ENCODE results near the gene MZT2A.
"Not testable (repeated sequence)": the region's sequence is repeated elsewhere in the genome, so short reads cannot be mapped to it uniquely, and the experiment has no call there.

The MZT2A gene

DNA sequence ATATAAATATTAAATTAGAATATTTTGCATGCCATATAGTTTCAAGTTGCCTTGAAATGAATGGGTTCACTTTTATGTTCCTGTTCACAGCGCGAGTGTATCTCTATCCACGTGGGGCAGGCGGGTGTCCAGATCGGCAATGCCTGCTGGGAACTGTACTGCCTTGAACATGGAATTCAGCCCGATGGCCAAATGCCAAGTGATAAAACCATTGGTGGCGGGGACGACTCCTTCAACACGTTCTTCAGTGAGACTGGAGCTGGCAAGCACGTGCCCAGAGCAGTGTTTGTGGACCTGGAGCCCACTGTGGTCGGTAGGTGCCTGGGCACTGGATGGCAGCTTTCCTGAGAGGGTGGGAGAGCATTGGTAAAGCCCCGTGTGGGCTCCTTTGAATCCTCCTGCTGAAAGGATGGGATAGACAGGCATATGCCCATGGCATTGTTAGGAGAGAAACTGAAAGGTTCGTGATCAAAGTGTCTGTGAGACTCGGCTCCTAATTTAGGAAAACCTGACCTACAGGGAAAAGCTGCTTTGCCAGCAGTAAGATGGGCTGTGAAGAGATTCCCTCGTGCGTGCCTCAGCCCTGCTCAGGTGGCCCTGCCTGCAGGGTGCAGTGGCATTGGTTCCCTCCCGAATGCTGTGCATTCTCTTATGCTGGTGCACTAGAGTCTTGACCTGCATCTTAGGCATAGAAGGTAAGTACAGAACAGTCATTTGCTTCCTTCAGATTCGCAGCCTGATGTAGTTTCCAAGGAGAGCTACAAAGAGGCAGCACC lies 13.9 kb downstream of the MZT2A start:
- 92 to 94% methylated on average over 12 of the region's 18 CpGs for WGBS, 2 experiments
- H3K9me3 ChIP-seq (ENCODE audit: control insufficient read depth, low read length); H3K27me3 ChIP-seq (ENCODE audit: control insufficient read depth, insufficient read depth, low read length, poor library complexity, severe bottlenecking); H3K4me1 ChIP-seq (ENCODE audit: control insufficient read depth, insufficient read depth, low read length); H3K36me3 ChIP-seq (ENCODE audit: control insufficient read depth, insufficient read depth, low read length); H3K4me3 ChIP-seq (ENCODE audit: insufficient read depth, low read depth, low read length); H3K27ac ChIP-seq (ENCODE audit: insufficient read depth, low read depth, low read length, poor library complexity, severe bottlenecking): not testable (repeated sequence)

DNA sequence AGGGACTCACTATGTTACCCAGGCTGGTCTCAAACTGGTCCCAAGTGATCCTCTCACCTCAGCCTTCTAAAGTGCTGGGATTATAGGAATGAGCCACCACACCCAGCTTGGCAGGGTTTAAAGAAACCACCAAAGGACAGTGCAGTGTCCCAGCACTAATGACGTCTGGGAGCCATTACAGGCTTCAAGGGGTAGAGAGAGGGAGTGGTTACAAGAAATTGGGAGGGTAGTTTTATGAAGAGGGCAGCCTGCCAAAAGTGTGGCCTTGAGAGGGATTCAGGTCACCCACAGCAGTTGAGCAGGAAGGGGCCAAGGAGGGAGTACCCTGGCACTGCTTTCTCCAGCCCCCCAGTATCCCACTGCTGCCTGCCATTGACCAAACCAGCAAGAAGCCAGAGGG lies 15.0 kb downstream of the MZT2A start:
- 81 to 87% methylated on average over 1 of the region's 1 CpG for WGBS, 2 experiments
- not testable (repeated sequence) for H3K27ac ChIP-seq (ENCODE audit: insufficient read depth, low read depth, low read length, poor library complexity, severe bottlenecking); H3K4me3 ChIP-seq (ENCODE audit: insufficient read depth, low read depth, low read length); H3K27me3 ChIP-seq (ENCODE audit: control insufficient read depth, insufficient read depth, low read length, poor library complexity, severe bottlenecking); H3K4me1 ChIP-seq (ENCODE audit: control insufficient read depth, insufficient read depth, low read length); H3K36me3 ChIP-seq (ENCODE audit: control insufficient read depth, insufficient read depth, low read length); H3K9me3 ChIP-seq (ENCODE audit: control insufficient read depth, low read length)

DNA sequence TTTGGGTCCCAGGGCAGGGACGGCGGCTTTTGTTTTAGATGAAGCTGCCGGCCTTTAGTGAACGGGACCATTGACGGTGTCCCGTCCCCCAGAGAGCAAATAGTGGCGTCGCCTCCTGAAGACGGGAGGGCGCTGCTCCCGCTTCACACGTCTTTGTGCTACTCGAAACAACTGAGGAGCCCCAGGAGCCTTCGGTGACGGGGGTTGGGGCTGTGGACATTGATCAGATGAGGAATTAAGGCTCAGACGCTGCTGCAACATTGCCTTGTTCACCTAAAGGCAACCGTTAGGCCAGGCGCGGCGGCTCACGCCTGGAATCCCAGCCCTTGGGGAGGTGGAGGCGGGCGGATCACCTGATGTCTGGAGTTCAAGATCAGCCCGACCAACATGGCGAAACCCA lies 15.8 kb downstream of the MZT2A start:
- H3K4me1 ChIP-seq (ENCODE audit: control insufficient read depth, insufficient read depth, low read length); H3K9me3 ChIP-seq (ENCODE audit: control insufficient read depth, low read length); H3K27me3 ChIP-seq (ENCODE audit: control insufficient read depth, insufficient read depth, low read length, poor library complexity, severe bottlenecking); H3K27ac ChIP-seq (ENCODE audit: insufficient read depth, low read depth, low read length, poor library complexity, severe bottlenecking); H3K4me3 ChIP-seq (ENCODE audit: insufficient read depth, low read depth, low read length); H3K36me3 ChIP-seq (ENCODE audit: control insufficient read depth, insufficient read depth, low read length): not testable (repeated sequence)
- WGBS, 2 experiments, result 95 to 97% methylated on average over 25 of the region's 25 CpGs

DNA sequence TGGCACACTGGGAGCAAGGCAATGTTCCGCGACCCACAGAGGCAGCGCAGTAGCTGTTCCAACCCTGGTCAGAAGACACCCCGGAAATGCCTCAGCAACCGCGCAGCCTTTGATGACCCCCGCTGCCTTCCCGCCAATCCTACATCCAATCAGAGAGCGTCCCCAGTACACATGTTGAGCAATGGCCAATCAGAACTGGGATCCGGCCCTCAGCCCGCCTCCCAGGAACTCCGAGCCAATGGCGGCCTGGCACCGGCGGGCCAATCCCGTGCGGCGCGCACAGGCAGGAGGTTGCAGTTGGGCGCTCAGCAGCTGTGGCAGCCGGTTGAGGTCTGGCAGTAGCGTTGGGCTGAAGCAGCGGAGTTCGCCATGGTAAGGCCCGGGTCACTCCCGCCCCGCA lies 16.4 kb downstream of the MZT2A start, which contains the start of gene TUBA3D:
TSS of gene TUBA3D (plus strand) at position 289 of the 400 bp plus-strand sequence. CDS start at position 370, 81 bp downstream.
- Histone ChIP-seq H3K36me3 (ENCODE audit: control insufficient read depth, insufficient read depth, low read length) (no peaks in the 10 kb centered on the region), H3K4me1 (ENCODE audit: control insufficient read depth, insufficient read depth, low read length) (no peaks in the 10 kb centered on the region), H3K27ac (ENCODE audit: insufficient read depth, low read depth, low read length, poor library complexity, severe bottlenecking) (no peak within 1 kb of the TSS), H3K27me3 (ENCODE audit: control insufficient read depth, insufficient read depth, low read length, poor library complexity, severe bottlenecking) (no peaks in the 10 kb centered on the region), H3K4me3 (ENCODE audit: insufficient read depth, low read depth, low read length) (no peak within 1 kb of the TSS), H3K9me3 (ENCODE audit: control insufficient read depth, low read length) (no peaks in the 10 kb centered on the region)
- WGBS, 2 experiments, result 93 to 94% methylated on average over 27 of the region's 27 CpGs

DNA sequence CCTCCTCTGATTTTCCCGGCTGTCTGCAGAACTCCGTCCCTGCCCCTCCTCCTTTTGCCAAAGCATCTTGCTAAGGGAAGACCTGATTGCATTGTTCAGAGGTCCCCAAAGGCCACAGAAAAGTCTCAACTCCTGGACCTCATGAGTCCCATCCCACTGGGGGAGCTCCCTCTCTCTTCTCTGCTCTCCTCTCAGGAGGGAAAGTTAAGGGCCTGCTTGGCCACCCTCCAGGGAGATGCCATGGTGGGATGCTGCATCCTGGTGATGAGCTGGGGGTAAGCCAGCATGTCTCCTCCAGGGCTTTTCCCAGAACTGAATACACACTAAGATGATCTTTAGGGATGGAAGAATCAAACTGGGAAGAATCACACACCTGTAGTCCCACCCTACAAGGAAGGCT lies 18.9 kb downstream of the MZT2A start:
- H3K36me3 ChIP-seq (ENCODE audit: control insufficient read depth, insufficient read depth, low read length); H3K4me3 ChIP-seq (ENCODE audit: insufficient read depth, low read depth, low read length); H3K4me1 ChIP-seq (ENCODE audit: control insufficient read depth, insufficient read depth, low read length); H3K27ac ChIP-seq (ENCODE audit: insufficient read depth, low read depth, low read length, poor library complexity, severe bottlenecking); H3K27me3 ChIP-seq (ENCODE audit: control insufficient read depth, insufficient read depth, low read length, poor library complexity, severe bottlenecking); H3K9me3 ChIP-seq (ENCODE audit: control insufficient read depth, low read length): not testable (repeated sequence)
- WGBS, 2 experiments, result 83% methylated on average over 2 of the region's 2 CpGs

DNA sequence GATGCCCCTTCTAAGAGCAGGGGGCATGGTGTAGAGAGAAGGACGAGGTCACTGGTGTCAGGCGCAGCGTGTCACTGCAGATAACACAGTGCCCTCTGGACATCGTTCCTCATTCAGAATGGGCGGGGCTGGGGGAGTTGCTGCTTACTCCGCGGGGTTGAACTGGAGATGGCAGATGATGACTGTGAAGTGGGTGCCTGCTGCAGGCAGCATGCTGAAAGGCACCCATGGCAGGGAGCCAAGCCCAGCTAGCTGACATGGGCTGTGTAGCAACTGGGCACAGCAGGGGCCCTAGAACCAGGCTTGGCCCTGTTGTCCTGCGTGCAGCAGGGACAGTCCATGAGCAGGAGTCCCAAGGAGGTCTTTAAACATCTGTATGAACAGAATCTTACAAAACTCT lies 20.6 kb downstream of the MZT2A start:
- H3K27me3 ChIP-seq (ENCODE audit: control insufficient read depth, insufficient read depth, low read length, poor library complexity, severe bottlenecking), result not testable (repeated sequence)

DNA sequence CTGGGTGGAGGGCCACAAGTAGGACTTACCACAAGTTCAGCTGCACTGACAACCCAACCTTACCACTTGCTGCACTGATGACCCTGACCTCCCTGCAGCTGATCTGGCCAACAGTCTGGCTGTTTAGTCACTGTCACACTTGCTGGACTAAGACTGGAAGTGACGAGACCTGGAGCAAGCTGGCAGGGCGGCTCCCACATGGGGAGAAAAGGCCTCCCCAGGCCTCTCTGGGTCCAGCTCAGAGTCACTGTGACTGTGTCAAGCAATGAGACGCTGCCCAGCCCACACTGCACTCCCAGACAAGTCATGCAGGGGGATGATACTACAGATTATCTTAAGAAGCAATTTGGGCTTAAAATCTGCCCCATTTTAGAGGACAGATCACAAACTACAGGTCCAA lies 21.3 kb downstream of the MZT2A start:
- 93% methylated on average over 2 to 3 of the region's 3 CpGs for WGBS, 2 experiments

More for the DNA sequence above, 20.6 kb downstream of the MZT2A start:
- not testable (repeated sequence) for H3K9me3 ChIP-seq (ENCODE audit: control insufficient read depth, low read length); H3K4me3 ChIP-seq (ENCODE audit: insufficient read depth, low read depth, low read length); H3K4me1 ChIP-seq (ENCODE audit: control insufficient read depth, insufficient read depth, low read length); H3K27ac ChIP-seq (ENCODE audit: insufficient read depth, low read depth, low read length, poor library complexity, severe bottlenecking); H3K36me3 ChIP-seq (ENCODE audit: control insufficient read depth, insufficient read depth, low read length)
- 70% methylated on average over 1 to 3 of the region's 8 CpGs for WGBS, 2 experiments

DNA sequence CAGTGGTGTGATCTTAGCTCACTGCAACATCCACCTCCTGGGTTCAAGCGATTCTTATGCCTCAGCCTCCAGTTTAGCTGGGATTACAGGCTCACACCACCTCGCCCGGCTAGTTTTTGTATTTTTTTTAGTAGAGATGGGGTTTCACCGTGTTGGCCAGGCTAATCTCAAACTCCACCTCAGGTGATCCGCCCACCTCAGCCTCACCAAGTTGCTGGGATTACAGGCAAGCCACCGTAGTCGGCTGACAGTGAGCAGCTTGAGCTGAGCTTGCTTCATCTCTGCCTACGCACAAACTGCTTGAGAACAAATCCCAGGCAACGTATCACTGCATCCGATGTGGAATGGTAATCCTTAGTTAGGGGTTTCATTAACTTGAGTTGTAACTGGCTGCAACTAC lies 24.5 kb downstream of the MZT2A start:
- 83 to 87% methylated on average over 7 of the region's 10 CpGs for WGBS, 2 experiments

More for the DNA sequence above, 21.3 kb downstream of the MZT2A start:
- H3K27me3 ChIP-seq (ENCODE audit: control insufficient read depth, insufficient read depth, low read length, poor library complexity, severe bottlenecking); H3K4me3 ChIP-seq (ENCODE audit: insufficient read depth, low read depth, low read length); H3K36me3 ChIP-seq (ENCODE audit: control insufficient read depth, insufficient read depth, low read length); H3K4me1 ChIP-seq (ENCODE audit: control insufficient read depth, insufficient read depth, low read length); H3K9me3 ChIP-seq (ENCODE audit: control insufficient read depth, low read length); H3K27ac ChIP-seq (ENCODE audit: insufficient read depth, low read depth, low read length, poor library complexity, severe bottlenecking): not testable (repeated sequence)

DNA sequence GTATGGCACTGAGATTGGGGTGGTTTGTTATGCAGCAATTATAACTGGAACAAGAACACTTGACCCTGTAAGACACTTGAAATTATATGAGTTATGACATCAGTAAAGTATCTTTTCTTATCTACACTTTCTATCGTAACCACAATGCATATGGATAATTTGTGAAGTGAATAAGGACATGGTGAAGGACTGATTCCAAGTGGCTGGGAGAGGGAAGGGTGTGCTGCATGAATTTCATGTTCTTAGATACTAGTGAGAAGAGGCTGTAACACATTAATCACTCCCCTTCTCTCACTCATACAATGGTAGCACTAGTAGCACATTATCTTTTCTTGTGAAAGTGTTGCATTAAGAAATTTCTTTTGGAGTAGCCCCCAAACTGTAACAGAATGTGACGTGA lies 37.3 kb downstream of the MZT2A start:
- H3K27me3 ChIP-seq (ENCODE audit: control insufficient read depth, insufficient read depth, low read length, poor library complexity, severe bottlenecking); H3K4me3 ChIP-seq (ENCODE audit: insufficient read depth, low read depth, low read length); H3K4me1 ChIP-seq (ENCODE audit: control insufficient read depth, insufficient read depth, low read length); H3K9me3 ChIP-seq (ENCODE audit: control insufficient read depth, low read length); H3K27ac ChIP-seq (ENCODE audit: insufficient read depth, low read depth, low read length, poor library complexity, severe bottlenecking); H3K36me3 ChIP-seq (ENCODE audit: control insufficient read depth, insufficient read depth, low read length): not testable (repeated sequence)
- no CpG with 5 or more reads among the region's 2 CpGs for WGBS, 2 experiments

More for the DNA sequence above, 24.5 kb downstream of the MZT2A start:
- H3K27me3 ChIP-seq (ENCODE audit: control insufficient read depth, insufficient read depth, low read length, poor library complexity, severe bottlenecking); H3K4me3 ChIP-seq (ENCODE audit: insufficient read depth, low read depth, low read length); H3K4me1 ChIP-seq (ENCODE audit: control insufficient read depth, insufficient read depth, low read length); H3K36me3 ChIP-seq (ENCODE audit: control insufficient read depth, insufficient read depth, low read length); H3K9me3 ChIP-seq (ENCODE audit: control insufficient read depth, low read length); H3K27ac ChIP-seq (ENCODE audit: insufficient read depth, low read depth, low read length, poor library complexity, severe bottlenecking): not testable (repeated sequence)

DNA sequence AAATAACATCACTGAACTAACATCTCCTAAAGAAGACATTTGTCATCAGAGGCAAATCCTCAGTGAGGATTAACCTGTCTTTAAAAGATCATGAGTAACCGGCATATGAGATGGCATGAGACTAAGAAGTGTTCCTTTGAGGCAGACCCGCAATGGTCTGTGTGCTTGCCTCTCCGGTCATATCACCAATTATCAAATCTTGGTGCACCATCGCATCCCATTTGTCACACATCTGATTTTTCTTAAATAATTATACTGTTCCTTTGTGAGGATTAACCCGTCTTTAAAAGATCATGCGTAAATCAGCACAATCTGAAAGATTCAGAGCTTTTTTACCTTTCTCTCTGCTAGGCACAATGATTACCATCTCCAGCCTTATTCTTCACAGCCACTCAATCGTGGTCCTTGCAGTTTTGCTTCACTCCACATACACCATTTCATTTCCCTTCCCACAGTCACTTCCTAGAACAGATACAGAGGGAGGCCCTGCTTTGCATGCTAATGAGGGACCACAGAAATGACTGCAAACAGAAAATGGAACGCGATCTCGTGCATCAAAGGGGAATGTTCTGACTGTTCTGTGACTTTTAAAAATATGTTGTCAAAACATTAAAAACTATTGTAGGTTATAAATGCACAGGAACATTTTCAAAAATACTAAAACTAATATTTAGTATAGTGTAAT lies 40.8 kb downstream of the MZT2A start:
- H3K27me3 ChIP-seq (ENCODE audit: control insufficient read depth, insufficient read depth, low read length, poor library complexity, severe bottlenecking); H3K4me3 ChIP-seq (ENCODE audit: insufficient read depth, low read depth, low read length): not testable (repeated sequence)

More for the DNA sequence above, 40.8 kb downstream of the MZT2A start:
- not testable (repeated sequence) for H3K36me3 ChIP-seq (ENCODE audit: control insufficient read depth, insufficient read depth, low read length); H3K27ac ChIP-seq (ENCODE audit: insufficient read depth, low read depth, low read length, poor library complexity, severe bottlenecking); H3K9me3 ChIP-seq (ENCODE audit: control insufficient read depth, low read length); H3K4me1 ChIP-seq (ENCODE audit: control insufficient read depth, insufficient read depth, low read length)
- 91 to 92% methylated on average over 6 of the region's 10 CpGs for WGBS, 2 experiments
